ENCODE data around the gene HLA-DRB1.

DNA sequence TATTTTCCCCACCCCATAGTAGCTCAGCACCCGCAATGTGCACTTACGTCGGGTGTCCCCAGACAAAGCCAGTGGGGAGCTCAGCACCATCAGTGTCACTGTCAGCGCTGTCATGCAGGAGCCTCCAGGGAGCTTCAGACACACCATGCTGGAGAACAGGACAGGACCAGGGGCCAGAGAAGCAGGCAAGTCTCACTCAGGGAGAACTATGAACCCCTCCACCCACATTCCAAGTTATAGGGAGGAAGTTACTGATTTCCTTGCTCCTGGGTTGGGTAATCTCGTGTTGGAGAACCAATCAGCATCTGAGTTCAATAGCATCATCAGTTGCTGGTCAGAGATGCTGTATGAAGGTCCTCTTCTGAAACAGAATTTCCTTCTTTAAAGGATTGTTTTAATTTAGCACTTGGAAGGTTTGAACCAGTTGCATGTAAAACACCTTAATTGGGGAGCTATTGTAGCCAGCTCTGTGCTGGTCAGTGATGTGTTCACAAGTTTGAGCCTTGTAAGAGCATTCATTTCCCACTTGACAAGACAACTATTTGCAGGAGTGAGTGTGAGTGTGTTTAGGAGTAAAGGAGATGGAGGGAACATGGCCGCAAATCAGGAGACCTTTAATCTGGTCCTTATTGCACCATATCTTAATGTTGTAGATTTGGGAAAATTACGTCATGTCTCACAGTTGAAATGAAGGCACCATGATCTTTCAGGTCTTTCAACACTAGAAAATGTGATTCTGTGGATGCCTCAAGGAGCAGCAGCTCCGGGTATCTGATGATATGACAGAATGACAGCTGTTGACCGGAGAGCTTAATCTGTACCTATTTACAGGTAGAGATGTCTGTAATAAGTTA, at the start of gene HLA-DRB1:
- TF ChIP-seq POLR2AphosphoS5 (IDR thresholded peaks at IDR 0.05) (peak in 1 of 3 donors; percentile 85), POLR2A (IDR thresholded peaks at IDR 0.05) (peak in 1 of 3 donors; percentile 93)
- TF ChIP-seq, protein P1, sequence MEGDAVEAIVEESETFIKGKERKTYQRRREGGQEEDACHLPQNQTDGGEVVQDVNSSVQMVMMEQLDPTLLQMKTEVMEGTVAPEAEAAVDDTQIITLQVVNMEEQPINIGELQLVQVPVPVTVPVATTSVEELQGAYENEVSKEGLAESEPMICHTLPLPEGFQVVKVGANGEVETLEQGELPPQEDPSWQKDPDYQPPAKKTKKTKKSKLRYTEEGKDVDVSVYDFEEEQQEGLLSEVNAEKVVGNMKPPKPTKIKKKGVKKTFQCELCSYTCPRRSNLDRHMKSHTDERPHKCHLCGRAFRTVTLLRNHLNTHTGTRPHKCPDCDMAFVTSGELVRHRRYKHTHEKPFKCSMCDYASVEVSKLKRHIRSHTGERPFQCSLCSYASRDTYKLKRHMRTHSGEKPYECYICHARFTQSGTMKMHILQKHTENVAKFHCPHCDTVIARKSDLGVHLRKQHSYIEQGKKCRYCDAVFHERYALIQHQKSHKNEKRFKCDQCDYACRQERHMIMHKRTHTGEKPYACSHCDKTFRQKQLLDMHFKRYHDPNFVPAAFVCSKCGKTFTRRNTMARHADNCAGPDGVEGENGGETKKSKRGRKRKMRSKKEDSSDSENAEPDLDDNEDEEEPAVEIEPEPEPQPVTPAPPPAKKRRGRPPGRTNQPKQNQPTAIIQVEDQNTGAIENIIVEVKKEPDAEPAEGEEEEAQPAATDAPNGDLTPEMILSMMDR (IDR thresholded peaks at IDR 0.05 in 8 of 11, conservative IDR thresholded peaks at IDR 0.05 in 3 of 11): no peak

Measured in spleen (tissue), 7 donors.